CD4-positive, alpha-beta T cell treated with Interleukin-17A for 1 hour (primary cell): ENCODE data around the gene DVL1.

ENCODE experiments used
- DNase-seq: peaks from one replicate; pipeline ENCODE4 v3.0.0-alpha.2; 2020

Gene DVL1

GRCh38 chr1:1340185-1340584, 9.0 kb downstream of the DVL1 start:
- DNase-seq = no peak

- DNase-seq = no peak
Observed at GRCh38 chr1:1338278-1338677, 10.9 kb downstream of the DVL1 start.

- peak; percentile 38 for DNase-seq
Observed at GRCh38 chr1:1337793-1338147, 11.4 kb downstream of the DVL1 start.

GRCh38 chr1:1336931-1337792, 12.1 kb downstream of the DVL1 start:
- no peak for DNase-seq

GRCh38 chr1:1336446-1336845, 12.8 kb downstream of the DVL1 start:
- no peak for DNase-seq

GRCh38 chr1:1335792-1336248, 13.4 kb downstream of the DVL1 start:
- no peak for DNase-seq

- DNase-seq = no peak
Observed at GRCh38 chr1:1335283-1335682, 13.9 kb downstream of the DVL1 start.

GRCh38 chr1:1334835-1335234, 14.4 kb downstream of the DVL1 start:
- DNase-seq = no peak

GRCh38 chr1:1333551-1334241, 15.5 kb downstream of the DVL1 start:
- no peak for DNase-seq

GRCh38 chr1:1332774-1333480, 16.3 kb downstream of the DVL1 start:
- DNase-seq = no peak

GRCh38 chr1:1332031-1332755, 17.0 kb downstream of the DVL1 start:
- no peak for DNase-seq

GRCh38 chr1:1331068-1331965, 17.9 kb downstream of the DVL1 start, which contains the start of gene TAS1R3:
Gene TAS1R3 (plus strand): TSS chr1:1331280. CDS start chr1:1331346, 66 bp downstream.
- no peak for DNase-seq

- no peak for DNase-seq
Observed at GRCh38 chr1:1330366-1331067, 18.7 kb downstream of the DVL1 start.

GRCh38 chr1:1329304-1330210, 19.7 kb downstream of the DVL1 start:
- no peak for DNase-seq

GRCh38 chr1:1328254-1328653, 21.0 kb downstream of the DVL1 start:
- no peak for DNase-seq

GRCh38 chr1:1327291-1327690, 21.9 kb downstream of the DVL1 start:
- DNase-seq = no peak

- no peak for DNase-seq
Observed at GRCh38 chr1:1326075-1326605, 23.1 kb downstream of the DVL1 start.

GRCh38 chr1:1325288-1326074, 23.7 kb downstream of the DVL1 start:
- DNase-seq = no peak
